PFSK-1 (cell line): ENCODE results near the gene RAP1GAP.

Experiments
- FOXP2 ChIP-seq: optimal IDR thresholded peaks from 2 replicates; pipeline ENCODE3; 2011; ENCODE audit warnings: borderline replicate concordance, control low read depth, inconsistent platforms; ENCODE audit not compliant: insufficient read depth; ENCODE audit errors: extremely low read length, extremely low read depth
- POLR2AphosphoS5 ChIP-seq: IDR thresholded peaks from 2 replicates; pipeline ENCODE4 v1.6.1; 2012; ENCODE audit warnings: low read depth, mild to moderate bottlenecking, control low read depth, low read length, moderate library complexity
- REST ChIP-seq, 2 experiments: IDR thresholded peaks; 2 replicates each; pipeline versions ENCODE4 v1.6.1 to v1.8.0; 2011 to 2012; ENCODE audit warnings: low read depth in 2 of 2, low read length in 2 of 2, control low read depth in 1 of 2, inconsistent platforms in 1 of 2, mild to moderate bottlenecking in 1 of 2, moderate library complexity in 1 of 2; ENCODE audit not compliant: insufficient read depth in 1 of 2
- SIN3A ChIP-seq: IDR thresholded peaks from 2 replicates; pipeline ENCODE4 v1.6.1; 2012; ENCODE audit warnings: mild to moderate bottlenecking, low read length, moderate library complexity, borderline replicate concordance; ENCODE audit not compliant: insufficient read depth
- TAF1 ChIP-seq: IDR thresholded peaks from 2 replicates; pipeline ENCODE4 v1.6.1; 2012; ENCODE audit warnings: low read length, control low read depth, borderline replicate concordance; ENCODE audit not compliant: insufficient read depth

Gene RAP1GAP

DNA sequence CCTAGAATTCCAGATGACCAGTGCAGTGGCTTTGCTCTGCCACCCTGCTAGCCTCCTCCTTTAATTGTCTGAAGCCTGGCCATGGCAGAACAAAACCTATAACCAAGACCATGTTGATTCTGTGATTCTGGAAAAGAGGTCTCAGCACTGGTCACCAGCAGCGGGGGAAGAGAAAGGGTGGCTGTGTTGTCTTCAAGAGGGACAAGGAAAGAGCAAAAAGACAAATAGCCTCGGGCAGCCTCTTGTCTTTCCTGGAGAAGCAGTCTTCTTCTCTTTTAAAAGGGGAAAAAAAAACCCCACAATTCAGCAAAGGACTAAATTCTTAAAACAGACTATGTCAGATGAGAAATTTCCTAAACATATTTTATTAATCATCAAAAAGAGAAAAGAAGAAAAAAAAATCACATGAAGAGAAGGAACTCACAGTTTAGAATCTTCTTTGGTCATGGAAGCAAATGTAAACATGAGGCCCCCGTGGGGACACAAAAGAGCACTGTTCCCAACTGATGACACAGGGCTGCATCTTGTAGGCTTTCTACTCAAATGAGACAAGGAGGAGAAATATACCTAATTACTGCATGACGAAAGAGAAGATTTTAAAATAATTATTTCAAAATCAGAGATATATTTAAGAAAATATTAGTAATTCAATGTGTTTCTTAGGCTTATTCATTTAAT is 36.3 kb upstream of the RAP1GAP start:
- TF ChIP-seq SIN3A (no peak), FOXP2 (no peak), POLR2AphosphoS5 (no peak), REST (IDR thresholded peaks at IDR 0.05; ENCODE audit: insufficient read depth in 1 of 2, low read depth in 2 of 2, low read length in 2 of 2) (no peak), TAF1 (no peak)

- TF ChIP-seq POLR2AphosphoS5 (no peak), TAF1 (no peak), FOXP2 (no peak), REST (IDR thresholded peaks at IDR 0.05; ENCODE audit: insufficient read depth in 1 of 2, low read depth in 2 of 2, low read length in 2 of 2) (no peak), SIN3A (no peak)
Observed at GRCh38 chr1:21704145-21704544, 35.0 kb upstream of the RAP1GAP start.

DNA sequence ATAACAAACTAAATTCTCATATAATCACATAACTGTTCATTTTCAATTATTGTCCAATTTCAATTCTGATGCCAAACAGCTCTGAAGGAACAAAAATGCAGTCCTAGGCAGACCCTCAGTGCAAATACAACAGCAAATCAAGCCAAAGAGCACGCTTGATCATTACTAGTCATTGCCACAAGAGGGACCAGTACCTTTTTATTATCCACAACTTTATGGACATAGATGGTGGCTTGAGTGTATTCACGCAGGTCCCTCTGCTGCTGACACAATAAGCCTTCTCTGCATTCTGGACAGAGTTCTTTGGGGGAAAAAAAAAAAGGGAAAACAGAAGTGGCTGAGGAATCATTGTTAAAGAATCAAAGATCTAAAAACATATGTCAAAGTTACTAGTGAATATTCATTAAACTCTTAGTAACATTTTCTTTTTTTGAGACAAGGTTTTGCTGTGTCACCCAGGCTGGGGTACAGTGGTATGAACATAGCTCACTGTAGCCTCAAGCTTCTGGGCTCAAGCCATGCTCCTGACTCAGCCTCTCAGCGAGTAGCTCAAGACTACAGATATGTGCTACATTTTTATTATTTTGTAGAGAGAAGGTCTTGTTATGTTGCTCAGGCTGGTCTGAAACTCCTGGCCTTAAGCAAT is 34.3 kb upstream of the RAP1GAP start:
- TF ChIP-seq REST (IDR thresholded peaks at IDR 0.05; ENCODE audit: insufficient read depth in 1 of 2, low read depth in 2 of 2, low read length in 2 of 2) (no peak), SIN3A (no peak), TAF1 (no peak), FOXP2 (no peak), POLR2AphosphoS5 (no peak)

DNA sequence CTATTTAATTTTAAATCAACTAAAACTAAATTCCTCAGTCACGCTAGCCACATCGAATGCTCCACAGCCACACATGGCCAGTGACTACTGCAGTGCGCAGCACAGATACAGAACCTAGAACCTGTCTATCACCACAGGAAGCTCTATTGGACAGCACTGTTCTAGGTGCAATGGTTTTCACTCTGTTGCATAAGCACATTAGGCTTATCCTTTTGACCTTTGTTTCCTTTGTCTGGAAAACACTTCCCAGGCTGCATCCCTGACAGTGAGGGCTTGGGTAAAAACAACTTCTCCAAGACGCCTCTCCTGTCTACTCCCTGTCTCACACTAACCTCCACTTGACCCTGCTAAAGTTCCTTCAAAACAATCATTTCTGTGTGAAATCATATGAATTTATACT is 33.6 kb upstream of the RAP1GAP start:
- no peak for TF ChIP-seq REST (IDR thresholded peaks at IDR 0.05; ENCODE audit: insufficient read depth in 1 of 2, low read depth in 2 of 2, low read length in 2 of 2)
- no peak for TF ChIP-seq SIN3A
- TF ChIP-seq TAF1 = no peak
- TF ChIP-seq POLR2AphosphoS5 = no peak
- TF ChIP-seq FOXP2 = no peak

- no peak for TF ChIP-seq POLR2AphosphoS5
- no peak for TF ChIP-seq SIN3A
- TF ChIP-seq TAF1 = no peak
- no peak for TF ChIP-seq REST (IDR thresholded peaks at IDR 0.05; ENCODE audit: insufficient read depth in 1 of 2, low read depth in 2 of 2, low read length in 2 of 2)
- TF ChIP-seq FOXP2 = no peak
Observed at GRCh38 chr1:21701401-21701800, 32.2 kb upstream of the RAP1GAP start.
